Stimulated activated CD4-positive, alpha-beta T cell treated with anti-CD3 and anti-CD28 coated beads, Interleukin-15, amount 100 ng/mL, for 48 hours (primary cell): Measurements from ENCODE around the gene PCID2.
"Not testable (repeated sequence)": the region's sequence is repeated elsewhere in the genome, so short reads cannot be mapped to it uniquely, and the experiment has no call there.

Source experiments
- DNase-seq, 2 donors: peaks; one replicate each; pipeline ENCODE4 v3.0.0-alpha.2; 2020; ENCODE audit warnings: low read depth in 2 of 2

Gene PCID2

GRCh38 chr13:113208421-113209335 is at the start of gene PCID2:
Gene PCID2 (minus strand): TSS chr13:113208669. CDS start chr13:113208634, 35 bp downstream.
- peak; percentile 81 to 82 for DNase-seq

GRCh38 chr13:113257908-113258307 is 49.4 kb upstream of the PCID2 start:
- not testable (repeated sequence) for DNase-seq

GRCh38 chr13:113252516-113253095 is 44.1 kb upstream of the PCID2 start:
- DNase-seq, result no peak

DNA sequence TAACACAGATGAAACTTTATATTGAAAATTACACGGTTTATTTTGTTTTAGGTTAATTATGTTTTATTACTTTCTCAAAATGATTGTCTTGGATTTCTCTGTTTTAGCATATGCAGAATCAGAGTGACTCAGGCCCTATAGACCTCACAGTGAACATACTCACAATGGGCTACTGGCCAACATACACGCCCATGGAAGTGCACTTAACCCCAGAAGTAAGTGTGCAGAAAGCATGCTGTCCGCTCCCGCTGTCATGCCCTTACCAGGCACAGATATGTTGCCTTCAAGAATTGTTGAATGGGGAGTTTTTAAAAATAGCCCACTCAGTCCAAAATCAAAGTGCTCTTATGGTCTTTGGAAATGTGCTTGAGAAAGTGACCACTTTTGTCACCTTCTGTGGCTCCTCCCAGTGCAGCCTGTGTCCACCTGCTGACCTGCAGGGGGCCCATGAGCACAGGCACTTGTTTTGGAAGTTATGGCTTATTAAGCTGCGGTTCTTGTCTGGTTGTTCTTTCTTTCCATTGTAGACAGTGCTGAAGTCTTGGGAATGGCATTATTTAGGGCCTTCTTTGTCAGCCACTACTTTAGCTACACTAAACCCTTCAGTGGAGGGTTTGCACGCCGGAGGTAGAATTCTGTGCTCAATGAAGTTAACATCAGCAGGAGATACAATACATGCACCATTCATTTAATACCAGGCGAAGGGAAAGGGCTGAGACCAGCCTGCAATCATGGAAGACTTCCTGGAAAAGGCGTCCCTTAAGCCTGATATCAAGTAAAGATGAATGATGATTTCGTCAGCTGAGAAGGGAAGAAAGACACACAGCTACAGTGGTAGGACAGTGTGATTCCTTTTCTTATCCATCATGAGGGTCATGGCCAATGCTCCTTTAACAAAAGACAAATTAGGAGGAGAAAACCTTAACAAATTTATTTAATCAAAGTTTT is 37.7 kb upstream of the PCID2 start:
- no peak for DNase-seq

DNA sequence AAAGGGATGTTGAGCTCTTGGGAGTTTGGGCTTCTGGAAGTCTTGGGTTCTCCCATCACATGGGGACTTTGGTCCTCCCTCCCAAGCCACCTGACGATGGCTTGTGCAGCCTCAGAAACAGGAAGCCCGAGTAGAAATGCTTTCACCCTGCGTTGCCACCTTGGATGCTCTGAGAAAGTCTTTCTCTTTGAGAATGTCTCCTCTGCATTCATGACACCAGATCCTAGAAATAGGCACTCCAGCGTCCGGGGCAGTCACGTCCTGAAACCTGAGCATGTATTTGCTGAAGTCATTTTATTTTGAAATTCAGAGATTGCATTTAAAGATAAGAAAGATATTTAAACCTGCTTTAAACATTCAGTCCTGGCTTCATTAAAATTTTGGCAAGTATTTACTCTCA is 35.4 kb upstream of the PCID2 start:
- DNase-seq, result no peak

- DNase-seq, result not testable (repeated sequence)
Observed at GRCh38 chr13:113241623-113242022, 33.2 kb upstream of the PCID2 start.

- DNase-seq, result no peak
Observed at GRCh38 chr13:113239986-113240385, 31.5 kb upstream of the PCID2 start.

- no peak for DNase-seq
Observed at GRCh38 chr13:113239357-113239756, 30.9 kb upstream of the PCID2 start.

GRCh38 chr13:113238536-113238935 is 30.1 kb upstream of the PCID2 start:
- DNase-seq, result no peak

DNA sequence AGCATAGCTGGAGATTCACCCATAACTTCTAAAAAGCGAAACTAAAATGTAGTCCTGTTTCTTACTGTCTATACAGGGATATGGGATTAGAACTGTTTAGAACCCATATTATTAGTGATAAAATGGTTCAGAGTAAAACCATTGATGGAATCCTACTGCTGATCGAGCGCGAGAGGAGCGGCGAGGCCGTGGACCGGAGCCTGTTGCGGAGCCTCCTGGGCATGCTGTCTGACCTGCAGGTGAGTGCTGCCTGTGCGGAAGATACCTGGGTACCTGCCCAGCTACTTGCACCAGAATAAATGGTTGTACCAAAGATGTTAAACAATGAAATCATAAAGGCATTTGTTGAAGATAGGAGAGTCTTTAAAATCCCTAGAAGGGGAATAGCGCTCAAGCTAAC is 24.6 kb upstream of the PCID2 start:
- DNase-seq, result no peak

DNA sequence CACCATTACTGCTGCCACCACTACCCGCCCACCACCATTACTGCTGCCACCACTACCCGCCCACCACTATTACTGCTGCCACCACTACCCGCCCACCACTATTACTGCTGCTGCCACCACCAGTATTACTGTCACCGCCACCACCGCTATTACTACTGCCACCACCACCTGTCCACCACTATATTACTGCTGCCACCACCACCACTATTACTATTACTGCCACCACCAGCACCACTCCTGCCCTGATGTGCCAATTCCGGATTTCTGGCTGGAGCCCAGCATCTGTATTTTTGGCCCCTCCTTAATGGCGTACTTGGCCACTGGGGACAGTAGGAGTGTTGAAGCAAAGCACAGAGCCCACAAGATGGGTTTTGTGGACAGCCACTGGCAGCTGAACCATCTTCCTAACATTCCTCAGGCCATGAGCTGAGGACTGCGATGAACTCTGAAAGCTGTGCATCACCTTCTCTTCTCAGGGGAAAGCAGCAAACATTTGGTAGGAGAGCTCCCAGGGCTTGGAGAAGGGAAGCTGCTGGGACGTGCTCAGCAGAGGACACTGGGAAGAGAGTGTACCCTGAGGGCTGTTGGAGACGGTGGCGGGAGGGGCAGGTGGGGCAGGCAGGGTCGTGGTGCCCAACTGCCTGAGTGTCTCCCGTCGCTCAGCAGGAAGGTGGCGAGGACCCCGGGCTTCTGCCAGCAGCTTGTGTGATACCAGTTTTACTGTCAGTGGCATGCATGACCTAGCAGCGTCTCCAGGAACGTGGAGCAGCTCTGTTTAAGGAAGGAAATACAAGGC is 23.9 kb upstream of the PCID2 start:
- no peak for DNase-seq

GRCh38 chr13:113231306-113232207 is 23.1 kb upstream of the PCID2 start:
- DNase-seq, result peak in 1 of 2 donors; percentile 2

GRCh38 chr13:113229791-113230190 is 21.3 kb upstream of the PCID2 start:
- DNase-seq, result no peak

GRCh38 chr13:113229161-113229560 is 20.7 kb upstream of the PCID2 start:
- DNase-seq, result no peak

DNA sequence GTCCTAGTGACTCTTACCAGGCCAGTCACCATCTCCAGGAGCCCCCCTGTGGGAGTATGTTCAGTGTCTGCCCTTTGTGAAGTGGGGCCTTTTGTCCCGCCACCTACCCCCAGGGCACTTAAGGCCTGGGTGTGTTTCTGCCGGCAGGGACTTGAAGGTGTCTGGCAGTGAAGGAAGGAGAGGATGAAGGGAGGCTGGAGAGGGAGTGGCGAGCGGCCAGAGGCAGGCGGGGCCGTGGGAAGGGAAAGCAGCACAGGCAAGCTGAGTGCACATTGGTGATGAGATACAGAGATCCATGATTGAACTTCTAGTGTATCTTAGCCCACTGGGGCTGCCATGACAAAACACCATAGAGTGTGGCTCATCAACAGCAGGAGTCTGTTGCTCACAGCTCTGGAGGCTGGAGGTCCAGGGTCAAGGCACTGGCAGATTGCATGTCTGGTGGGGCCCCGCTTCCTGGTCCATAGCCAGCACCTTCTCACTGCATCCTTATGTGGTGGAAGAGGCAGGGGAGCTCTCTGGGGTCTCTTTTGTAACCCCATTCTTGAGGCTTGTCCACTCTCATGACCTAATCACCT is 18.5 kb upstream of the PCID2 start:
- DNase-seq, result no peak

DNA sequence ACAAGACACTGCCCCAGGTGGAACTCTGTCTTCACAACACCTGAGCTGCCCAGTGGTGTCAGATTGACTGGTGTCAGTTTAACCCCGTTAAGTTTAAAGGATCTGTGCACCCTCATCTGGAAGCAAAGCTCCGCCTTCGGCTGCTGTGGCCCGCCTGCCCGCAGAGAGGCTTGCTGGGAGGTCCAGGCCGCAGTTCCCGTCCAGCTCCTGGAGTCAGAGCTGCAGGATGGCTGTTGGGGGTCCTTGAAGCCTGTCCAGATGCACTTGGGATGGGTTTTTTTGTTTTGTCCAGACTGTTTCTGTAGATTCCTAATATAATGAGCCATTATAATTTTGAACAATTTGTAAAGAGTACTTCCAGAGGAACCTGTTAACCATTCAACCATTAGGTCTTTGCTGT is 17.0 kb upstream of the PCID2 start:
- no peak for DNase-seq

DNA sequence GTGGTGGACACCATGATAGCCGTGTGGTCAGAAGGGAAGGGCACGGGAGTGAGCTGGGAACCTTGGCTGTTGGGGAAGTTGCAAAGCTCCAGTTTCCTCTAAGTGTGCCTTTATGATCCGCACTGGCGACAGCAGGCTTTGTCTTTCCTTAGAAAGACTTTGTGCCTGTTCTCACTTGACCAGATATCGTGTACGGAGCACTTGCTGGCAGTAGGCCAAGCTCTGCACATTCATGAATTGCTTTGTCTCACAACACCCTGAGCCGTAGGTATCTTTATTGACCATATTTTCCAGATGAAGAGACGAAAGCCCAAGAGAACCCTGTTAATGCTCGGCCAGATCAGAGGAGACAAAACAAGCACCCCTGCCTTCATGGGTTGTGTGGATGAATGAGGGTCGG is 16.0 kb upstream of the PCID2 start:
- no peak for DNase-seq

DNA sequence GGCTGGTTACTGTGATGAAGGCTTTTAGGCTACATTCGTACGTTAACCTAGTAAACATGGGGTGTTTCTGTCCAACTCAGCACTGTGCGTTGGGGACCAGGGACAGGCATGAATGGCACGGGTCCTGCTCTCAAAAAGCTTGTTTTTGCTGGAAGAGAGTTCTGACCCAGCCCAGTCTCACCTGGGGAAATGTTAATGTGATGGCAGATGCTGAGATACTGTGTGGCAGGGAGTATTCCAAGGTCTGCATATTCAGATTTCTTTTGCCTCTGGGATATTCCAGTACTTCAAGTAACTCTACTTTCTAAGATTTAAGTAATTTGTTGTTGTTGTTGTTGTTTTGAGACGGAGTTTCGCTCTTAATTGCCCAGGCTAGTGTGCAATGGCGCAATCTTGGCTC is 14.6 kb upstream of the PCID2 start:
- DNase-seq, result no peak

DNA sequence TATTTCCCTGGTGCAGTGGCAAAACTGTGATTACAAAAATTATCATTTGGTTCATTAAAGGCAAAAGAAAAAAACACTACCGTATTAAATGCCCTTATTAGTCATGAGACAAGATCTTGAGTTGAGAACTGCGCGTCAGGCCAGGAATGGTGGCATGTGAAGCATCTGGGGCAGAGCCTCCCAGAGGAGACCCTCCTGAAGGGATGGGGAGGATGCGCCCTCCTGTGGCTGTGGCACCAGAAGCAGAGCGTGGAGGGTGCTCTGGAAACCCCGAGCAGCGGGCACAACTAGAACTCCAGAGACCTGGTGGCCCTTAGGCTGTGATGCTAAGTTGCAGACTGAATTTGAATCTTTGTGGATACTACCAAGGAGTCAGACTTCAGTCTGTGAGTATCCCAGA is 12.4 kb upstream of the PCID2 start:
- DNase-seq, result no peak

- DNase-seq, result no peak
Observed at GRCh38 chr13:113220141-113220598, 11.7 kb upstream of the PCID2 start.
